Epithelial cell of prostate (primary cell): ENCODE results near the gene GARIN1A.
"Not testable (repeated sequence)": the region's sequence is repeated elsewhere in the genome, so short reads cannot be mapped to it uniquely, and the experiment has no call there.

Source experiments
- DNase-seq: peaks from one replicate; pipeline ENCODE4 v3.0.0-alpha.2; 2011; ENCODE audit warnings: low read depth, low spot score
- H3K27ac ChIP-seq: fragments of 450-650 bp; 2 replicates; pipeline ENCODE4 v1.5.1; 2017; ENCODE audit warnings: mild to moderate bottlenecking

Gene GARIN1A

DNA sequence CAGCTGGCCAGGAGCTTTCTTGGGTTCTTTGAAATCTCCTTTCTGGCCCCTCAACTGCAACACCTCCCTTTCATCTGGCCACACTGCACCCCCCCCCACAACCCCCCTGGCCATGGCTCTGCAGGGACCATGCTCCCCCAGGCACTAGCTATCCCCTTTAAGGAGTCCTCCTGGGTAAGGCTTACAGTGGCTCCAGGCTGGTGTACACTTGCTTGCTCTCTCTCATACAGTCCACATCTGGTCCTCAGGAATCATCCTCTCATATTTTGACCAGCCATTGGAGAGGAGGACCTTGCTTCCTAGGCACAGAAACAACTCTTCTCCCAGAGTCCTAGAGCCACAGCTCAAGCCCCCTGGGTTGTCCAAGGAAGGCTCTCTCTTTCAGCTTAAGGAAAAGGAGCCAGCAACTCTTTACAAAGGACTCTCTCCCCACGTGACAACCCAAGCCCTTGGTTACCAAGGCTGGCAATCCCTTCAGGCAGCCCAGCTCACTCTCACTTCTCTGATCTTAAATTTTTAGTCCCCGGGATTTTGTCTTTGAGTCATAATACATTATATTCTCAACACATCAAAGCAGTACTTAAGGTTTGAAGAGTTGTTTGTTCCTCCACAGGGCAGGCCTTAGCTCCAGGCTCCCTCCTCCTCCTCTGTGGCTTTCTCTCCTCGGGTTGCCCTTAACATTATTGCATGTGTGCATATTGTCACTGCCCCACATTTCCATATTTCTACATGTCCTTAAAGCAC lies 9.9 kb downstream of the GARIN1A start:
- DNase-seq = no peak

DNA sequence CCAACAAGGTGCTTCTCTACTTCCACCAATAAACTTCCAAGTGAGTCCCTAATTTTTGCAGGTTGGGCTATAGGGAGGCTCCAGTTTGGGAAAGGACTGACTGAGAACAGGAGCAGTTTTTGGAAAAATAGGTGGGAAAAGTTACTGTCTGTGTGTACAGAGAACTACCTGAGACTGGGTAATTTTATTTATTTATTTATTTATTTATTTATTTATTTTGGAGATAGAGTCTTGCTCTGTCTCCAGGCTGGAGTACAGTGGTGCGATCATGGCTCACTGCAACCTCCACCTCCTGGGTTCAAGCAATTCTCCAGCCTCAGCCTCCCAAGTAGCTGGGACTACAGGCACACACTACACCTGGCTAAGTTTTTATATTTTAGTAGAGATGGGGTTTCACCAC lies 11.2 kb downstream of the GARIN1A start:
- H3K27ac ChIP-seq, DNase-seq: not testable (repeated sequence)

More for the DNA sequence above, 9.9 kb downstream of the GARIN1A start:
- no peak overlapping the region for H3K27ac ChIP-seq

DNA sequence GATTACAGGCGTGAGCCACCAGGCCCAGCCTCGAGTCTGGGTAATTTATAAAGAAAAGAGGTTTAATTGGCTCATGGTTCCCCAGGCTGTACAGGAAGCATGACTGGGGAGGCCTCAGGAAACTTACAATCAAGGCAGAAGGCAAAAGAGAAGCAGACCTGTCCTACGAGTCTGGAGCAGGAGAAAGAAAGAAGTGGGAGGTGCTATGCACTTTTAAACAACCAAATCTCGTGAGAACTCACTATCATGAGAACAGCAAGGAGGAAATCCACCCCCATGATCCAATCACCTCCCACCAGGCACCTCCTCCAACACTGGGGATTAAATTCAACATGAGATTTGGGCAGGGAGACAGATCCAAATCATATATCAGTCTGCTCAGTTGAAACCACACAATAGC lies 11.6 kb downstream of the GARIN1A start:
- not testable (repeated sequence) for DNase-seq, H3K27ac ChIP-seq

DNA sequence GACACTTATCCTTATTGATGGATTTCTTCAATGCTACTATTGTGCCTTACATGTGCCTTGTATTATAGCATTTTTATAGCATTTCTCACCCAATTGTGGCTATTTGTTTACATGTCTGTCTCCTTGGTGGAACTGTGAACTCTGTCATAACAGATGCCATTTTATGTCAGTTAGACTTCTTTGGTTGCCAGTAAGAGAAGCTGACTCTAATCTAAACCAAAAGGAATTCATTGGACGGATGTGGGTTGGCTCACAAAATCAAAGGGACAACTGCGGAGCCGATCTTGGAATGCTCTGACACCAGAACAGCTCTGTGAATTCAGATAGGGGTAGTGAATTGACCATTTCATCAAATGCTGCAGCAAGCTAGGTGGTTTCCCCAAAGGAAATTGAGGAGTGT lies 15.0 kb downstream of the GARIN1A start:
- no peak for DNase-seq

DNA sequence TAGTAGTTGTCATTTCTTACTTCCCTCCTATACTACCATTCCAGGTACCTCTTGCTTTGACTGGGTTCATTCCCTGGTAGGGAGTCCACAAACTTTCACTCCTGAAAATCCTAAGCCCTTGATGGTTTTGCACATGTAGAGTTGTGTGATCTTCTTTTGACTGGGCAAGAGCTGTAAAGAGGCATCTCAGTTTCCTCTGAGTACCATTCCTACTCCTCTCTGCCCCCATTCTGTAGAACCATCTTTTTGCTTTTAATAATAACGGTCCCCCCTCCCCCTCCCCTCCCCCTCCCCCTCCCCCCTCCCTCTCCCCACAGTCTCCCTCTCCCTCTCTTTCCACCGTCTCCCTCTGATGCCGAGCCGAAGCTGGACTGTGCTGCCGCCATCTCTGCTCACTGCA lies 16.4 kb downstream of the GARIN1A start:
- no peak for DNase-seq
- H3K27ac ChIP-seq = no peak overlapping the region

More for the DNA sequence above, 15.0 kb downstream of the GARIN1A start:
- no peak overlapping the region for H3K27ac ChIP-seq

DNA sequence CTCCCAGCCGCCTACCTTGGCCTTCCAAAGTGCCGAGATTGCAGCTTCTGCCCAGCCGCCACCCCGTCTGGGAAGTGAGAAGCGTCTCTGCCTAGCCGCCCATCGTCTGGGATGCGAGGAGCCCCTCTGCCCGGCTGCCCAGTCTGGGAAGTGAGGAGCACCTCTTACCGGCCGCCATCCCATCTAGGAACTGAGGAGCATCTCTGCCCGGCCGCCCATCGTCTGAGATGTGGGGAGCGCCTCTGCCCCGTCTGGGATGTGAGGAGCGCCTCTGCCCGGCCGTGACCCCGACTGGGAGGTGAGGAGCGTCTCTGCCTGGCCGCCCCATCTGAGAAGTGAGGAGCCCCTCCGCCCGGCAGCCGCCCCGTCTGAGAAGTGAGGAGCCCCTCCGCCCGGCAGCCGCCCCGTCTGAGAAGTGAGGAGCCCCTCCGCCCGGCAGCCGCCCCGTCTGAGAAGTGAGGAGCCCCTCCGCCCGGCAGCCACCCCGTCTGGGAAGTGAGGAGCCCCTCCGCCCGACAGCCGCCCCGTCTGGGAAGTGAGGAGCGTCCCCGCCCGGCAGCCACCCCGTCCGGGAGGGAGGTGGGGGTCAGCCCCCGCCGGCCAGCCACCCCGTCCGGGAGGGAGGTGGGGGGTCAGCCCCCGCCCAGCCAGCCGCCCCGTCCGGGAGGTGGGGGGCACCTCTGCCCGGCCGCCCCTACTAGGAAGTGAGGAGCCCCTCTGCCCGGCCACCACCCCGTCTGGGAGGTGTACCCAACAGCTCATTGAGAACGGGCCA lies 17.3 kb downstream of the GARIN1A start:
- not testable (repeated sequence) for DNase-seq, H3K27ac ChIP-seq

DNA sequence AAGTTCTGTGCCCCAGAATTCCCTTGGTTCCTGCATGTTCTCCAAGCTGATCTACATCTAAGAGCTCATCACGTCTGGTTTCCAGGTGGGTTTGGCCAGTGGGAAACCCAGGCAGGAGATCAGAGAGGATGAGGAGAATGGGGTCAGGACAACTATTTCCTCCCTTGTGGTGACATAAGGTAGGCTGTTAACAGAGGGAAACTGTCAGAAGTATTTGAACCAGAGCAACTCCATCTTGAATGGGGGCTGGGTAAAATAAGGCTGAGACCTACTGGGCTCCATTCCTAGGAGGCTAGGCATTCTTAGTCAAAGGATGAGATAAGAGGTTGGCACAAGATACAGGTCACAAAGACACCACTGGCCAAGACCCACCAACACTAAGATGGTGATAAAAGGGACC lies 19.1 kb downstream of the GARIN1A start:
- DNase-seq = no peak
- no peak overlapping the region for H3K27ac ChIP-seq

DNA sequence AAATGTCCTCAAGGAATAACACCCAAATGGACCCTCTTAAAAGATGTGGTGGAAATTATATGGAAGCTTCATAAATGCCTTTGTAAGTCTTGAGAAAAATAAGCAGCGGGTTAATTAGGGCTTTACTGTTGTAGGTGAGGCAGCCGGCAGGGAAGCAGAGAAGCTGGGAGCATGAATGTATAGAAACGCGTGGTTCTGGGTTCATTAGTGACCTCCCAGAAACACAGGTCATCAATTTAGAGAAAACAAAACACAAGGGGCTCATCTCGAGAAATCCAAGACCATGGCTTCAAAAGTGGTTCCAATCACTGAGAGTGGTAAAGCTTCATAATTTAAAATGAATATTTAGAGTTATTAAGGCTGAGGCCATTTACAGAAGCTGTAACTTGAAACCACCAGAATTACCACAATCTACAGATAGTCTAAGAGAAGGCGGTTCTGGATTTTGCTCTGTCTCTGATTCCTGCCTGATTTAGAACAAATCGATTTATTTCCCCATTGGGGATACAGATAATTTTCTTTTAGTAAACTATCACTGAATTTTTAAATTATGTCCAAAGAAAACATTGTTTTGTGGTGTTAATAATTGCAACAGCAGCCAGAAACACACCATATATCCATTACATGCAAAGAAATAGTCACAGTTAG lies 20.7 kb downstream of the GARIN1A start:
- DNase-seq = no peak
- H3K27ac ChIP-seq = no peak overlapping the region

DNA sequence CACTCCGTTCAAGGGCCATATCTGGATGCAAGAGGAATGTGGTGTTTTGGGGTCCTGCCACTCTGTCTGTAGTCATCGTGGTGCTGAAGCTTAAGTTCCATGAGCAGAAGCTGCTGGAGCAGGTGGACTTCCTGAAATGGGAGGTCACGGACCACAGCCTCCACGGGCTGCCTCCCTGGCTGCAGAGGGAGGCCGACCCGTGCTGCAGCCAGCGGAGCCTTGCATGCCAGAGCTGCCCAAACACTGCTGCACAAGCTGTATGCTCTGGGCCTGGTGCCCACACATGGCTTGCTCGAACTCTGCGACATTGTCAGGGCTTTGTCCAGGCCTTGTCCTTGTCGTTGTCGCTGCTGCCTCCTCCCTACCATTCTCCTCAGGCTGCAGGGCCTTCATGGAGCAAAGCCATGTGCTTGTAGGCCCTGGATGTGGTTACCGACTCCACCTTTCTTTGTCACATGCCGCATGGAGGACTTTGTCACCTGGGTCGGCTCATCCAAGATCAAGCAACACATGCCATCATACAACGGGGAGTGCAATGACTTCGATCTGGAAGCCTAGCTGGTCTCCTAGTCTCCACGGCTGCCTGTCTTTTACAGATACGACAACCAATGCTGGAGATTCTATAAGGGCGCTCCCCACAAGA lies 21.4 kb downstream of the GARIN1A start:
- no peak overlapping the region for H3K27ac ChIP-seq
- DNase-seq = no peak

DNA sequence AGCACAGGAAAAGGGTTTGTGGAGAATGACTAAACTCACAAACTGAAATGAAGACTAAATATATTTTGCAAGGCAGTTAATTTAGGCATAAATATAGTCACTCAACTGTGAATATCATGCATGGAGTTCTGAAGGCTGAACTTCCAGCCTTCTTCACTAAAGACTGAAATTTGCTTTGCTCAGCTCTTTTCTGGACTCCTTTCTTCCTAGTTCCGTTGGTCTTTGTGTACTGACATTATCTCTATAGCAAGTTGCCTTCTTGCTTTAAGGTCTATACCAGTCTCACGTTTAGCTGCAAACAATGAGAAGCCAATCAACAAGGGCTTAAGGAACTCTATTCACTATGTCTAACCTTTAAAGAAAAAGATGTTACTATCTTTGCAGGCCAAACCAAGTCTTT lies 22.6 kb downstream of the GARIN1A start:
- no peak for DNase-seq
- no peak overlapping the region for H3K27ac ChIP-seq

DNA sequence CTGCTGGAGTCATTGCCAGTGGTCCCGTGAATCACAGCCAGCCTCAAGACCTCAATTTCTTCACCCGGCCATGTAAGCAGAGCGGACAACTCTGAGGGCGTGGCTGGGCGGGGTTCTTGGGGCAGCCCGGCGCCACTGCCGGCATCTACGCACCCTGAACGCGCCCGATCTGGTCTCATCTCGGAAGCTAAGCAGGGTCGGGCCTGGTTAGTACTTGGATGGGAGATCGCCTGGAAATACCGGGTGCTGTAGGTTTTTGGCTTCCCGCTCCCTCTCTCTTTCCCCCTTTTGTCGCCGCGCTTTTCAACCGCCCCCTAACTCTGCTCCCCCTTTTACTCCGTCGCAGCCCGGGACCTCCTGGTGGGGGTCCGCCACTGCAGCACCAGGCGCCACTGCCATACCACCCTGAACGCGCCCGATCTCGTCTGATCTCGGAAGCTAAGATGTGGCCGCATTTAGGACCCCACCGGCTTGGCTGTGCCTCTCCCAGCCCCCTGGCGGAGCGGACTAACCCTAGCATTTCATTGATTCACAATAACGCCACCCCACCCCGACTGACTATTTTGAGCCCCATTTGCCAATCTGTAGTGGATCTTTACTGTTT lies 25.3 kb downstream of the GARIN1A start:
- no peak for DNase-seq
- H3K27ac ChIP-seq = no peak overlapping the region

DNA sequence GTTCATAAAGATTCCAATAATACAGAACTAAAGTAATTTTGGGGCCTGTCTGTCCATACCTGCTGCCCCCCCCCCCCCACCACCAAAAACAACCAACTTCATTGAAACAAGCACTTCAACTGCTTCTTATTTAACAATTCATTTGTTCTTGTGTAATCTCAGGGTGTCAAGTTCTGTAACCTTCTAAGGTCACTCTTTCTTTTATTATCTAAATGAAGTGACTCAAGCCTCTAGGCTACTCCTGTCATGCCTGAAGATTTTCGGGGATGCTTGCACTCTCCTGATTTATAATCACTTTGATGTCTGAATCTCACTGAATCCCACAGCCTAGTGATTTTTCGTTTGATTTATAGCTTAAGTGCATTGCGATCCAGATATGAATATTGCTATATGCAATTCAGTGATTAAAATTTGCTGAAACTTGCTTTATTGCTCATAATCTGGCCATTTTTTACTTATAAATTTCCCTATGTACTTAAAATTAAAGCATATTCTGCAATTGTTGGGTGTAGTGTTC lies 27.2 kb downstream of the GARIN1A start:
- H3K27ac ChIP-seq = no peak overlapping the region
- no peak for DNase-seq

DNA sequence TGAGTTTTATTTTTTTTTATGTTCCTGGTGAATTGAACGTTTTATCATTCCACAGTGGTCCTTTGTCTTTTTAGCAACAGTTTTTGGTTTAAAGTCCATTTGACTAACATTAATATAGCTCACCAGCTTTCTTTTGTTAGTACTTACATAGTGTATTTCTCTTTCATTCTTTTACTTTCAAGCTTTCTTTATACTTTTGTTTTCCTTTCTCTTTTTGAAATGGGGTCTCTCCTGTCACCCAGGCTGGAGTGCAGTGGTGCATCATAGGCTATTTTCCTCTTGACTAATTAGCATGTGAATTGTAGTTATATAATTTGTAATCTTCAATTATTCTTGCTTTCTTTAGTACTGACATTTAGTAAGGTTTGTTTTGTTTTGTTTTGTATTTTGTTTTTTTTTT lies 27.8 kb downstream of the GARIN1A start:
- DNase-seq = no peak
- no peak overlapping the region for H3K27ac ChIP-seq

DNA sequence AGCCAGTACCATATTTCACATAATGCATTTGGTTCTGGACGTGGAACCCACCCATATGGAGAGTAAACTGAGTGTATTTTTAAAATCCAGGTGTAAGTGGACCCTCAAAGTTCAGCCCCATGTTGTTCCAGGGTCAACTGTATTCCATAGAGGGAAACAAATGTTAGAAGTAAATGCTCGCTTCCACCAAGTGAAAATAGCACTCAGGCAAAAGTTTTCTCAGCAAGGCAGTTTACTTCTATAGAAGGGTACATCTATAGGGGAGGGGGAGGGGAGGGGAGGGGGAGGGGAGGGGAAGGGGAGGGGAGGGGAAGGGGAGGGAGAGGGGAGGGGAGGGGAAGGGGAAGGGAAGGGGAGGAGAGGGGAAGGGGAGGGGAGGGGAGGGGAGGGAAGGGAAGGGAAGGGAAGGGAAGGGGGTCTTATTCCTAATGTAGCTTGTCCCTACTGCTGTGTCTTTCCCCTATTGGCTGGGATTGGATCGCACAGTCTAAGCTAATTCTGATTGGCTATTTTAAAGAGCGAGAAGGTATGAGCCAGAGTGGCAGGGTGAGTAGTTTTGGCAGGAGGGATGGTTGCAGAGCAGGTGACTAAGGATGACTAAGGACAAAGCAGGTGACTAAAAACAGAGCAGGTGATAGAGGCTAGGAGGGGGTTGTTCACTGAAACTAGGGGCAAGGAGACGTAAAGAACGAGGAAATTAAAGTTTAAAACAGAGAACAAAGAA lies 29.1 kb downstream of the GARIN1A start:
- peak overlapping the region; percentile 18 for H3K27ac ChIP-seq
- peak; percentile 43 for DNase-seq

DNA sequence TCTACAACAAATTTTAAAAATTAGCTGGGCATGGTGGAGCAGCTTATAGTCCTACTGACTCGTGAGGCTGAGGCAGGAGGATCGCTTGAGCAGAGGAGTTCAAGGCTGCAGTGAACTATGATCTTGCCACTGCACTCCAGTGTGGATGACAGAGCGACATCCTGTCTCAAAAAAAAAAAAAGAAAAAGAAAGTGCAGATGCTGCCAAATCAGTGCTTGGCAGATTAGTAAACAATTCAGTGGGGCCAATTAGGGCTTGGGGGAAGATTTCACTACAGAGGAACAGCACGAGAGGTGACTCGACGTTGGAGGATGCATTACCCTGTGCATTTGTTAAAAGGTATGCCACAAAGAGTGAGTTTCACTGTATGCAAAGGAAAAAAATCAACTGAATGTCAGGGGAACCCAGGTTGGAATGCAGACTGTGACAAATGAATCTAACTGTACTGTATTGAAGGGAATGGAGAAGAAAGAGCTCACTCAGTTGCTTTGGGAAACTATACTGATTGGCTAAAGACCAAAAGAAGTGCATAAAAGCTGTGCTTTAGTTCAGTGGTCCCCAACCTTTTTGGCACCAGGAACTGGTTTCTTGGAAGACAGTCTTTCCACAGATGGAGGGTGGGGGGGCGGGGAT lies 31.6 kb downstream of the GARIN1A start:
- no peak overlapping the region for H3K27ac ChIP-seq
- no peak for DNase-seq

DNA sequence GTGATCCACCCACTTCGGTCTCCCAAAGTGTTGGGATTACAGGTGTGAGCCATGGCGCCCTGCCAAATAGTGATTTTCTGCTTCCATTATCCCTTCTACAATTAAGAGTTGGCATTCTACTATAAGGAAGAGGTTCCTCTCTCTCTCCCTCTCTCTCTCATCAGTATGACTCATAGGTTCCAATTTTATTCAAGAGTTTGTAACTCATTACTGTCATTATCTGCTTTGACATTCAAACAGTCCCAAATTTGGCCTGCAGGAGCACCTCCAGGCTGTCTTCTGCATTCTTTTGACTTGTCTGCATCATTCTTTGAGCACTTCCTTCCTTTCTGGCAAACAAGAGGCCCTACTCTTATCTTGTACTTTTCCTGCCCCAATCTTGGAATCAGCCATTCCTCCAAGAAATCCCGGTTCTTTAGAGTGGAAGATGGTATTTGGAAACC lies 33.8 kb downstream of the GARIN1A start:
- H3K27ac ChIP-seq = no peak overlapping the region
- no peak for DNase-seq

DNA sequence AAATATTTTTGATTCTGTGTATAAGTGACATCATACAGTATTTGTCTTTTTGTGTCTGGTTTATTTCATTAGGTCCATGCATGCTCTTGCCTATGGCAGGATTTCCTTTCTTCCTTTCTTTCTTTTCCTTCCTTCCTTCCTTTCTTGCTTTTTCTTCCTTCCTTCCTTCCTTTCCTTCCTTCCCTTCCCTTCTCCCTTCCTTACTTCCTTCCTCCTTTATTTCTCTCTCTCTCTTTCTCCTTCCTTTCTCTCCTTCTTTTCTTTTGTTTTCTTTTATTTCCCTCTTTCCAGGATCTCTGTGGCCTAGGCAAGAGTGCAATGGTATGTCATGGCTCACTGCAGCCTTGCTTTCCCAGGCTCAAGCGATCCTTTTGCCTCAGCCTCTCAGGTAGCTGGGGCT lies 35.7 kb downstream of the GARIN1A start:
- DNase-seq = no peak

DNA sequence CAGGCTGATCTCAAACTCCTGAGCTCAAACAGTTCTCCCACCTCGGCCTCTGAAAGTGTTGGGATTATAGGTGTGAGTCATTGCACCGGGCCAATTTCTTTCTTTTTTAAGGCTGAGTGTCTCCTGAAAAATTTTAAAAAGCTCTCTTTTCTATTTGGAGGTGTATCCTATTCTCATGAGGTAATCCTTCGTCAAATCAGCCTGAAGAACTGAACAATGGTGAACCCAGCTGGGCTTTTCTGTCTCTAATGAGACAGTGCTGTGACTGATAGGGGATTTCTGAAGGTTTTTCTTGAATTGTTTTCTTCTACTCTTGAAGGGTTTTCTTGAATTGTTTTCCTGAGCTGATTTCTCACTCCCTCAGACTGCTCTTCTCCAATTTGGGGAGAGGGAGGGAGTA lies 36.1 kb downstream of the GARIN1A start:
- H3K27ac ChIP-seq = no peak overlapping the region
- no peak for DNase-seq

More for the DNA sequence above, 35.7 kb downstream of the GARIN1A start:
- no peak overlapping the region for H3K27ac ChIP-seq

DNA sequence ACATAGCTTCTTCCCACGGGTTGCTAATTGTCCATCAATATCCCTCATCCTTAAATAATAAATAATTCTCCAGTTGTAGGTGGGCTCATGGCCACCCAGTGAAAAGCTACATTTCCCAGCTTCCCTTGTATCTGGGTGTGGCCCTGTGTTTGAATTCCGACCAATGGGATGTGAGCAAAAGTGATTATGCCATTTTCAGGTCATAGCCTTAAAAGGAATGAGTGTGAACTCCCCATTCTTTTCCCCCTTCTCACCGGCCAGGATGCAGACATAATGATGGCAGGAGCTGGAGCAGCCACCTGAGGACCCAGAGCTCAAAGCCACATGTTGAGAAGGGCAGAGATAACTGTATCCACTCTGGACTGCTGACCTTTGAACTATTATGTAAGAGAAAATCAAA lies 36.7 kb downstream of the GARIN1A start:
- DNase-seq = no peak
- H3K27ac ChIP-seq = no peak overlapping the region
